ENCODE measurements around the gene GPRC5C. TPM values are rescaled to one million over a fixed set of nuclear protein-coding genes. Genes with fewer than 3 reads are reported as not detected.

The GPRC5C gene
- total and polyA plus RNA-seq, 9 of the 15 experiments (the other 6 are each of a cell fraction or from before 2014, with no cell fraction given): 0.28 to 9.0 (median 4.1) TPM

GRCh38 chr17:74453665-74454196 is 21.8 kb downstream of the GPRC5C start (continued):
- TF ChIP-seq ZNF639 (CRISPR knock-in tag; conservative IDR thresholded peaks at IDR 0.05 in 1 of 2, IDR thresholded peaks at IDR 0.05 in 1 of 2): 0 out of 4 replicates have a peak, but pooled peaks of 1 of the 2 experiments have one; percentile 65

GRCh38 chr17:74454197-74455024 is 22.5 kb downstream of the GPRC5C start:
- WGBS (ENCODE audit: insufficient coverage, low coverage, missing lambda C conversion rate): 15% methylated on average over 28 of the region's 40 CpGs
- no peaks in the 10 kb centered on the region for H3K9me1 ChIP-seq (ENCODE audit: control insufficient read depth, insufficient read depth, low read length)
- no peaks in the 10 kb centered on the region for H4K20me1 ChIP-seq (replicated peaks; ENCODE audit: control insufficient read depth, insufficient read depth, low read length)
- H3K4me1 ChIP-seq (replicated peaks in 1 of 2; ENCODE audit: control insufficient read depth in 2 of 2, insufficient read depth in 2 of 2, low read length in 2 of 2): peaks cover 15 to 22% of the 10 kb centered on the region in 2 experiments; a peak in 4 of 5 replicates
- peak overlapping the region; percentile 59 to 92; a peak in 3 of 4 replicates for H3K9ac ChIP-seq (ENCODE audit: insufficient read depth in 1 of 2, low read depth in 2 of 2, low read length in 2 of 2)
- H3K27me3 ChIP-seq (ENCODE audit: control insufficient read depth in 2 of 2, insufficient read depth in 2 of 2, low read length in 2 of 2): peaks cover 0 to 33% of the 10 kb centered on the region in 2 experiments; a peak in 3 of 5 replicates
- CTCF ChIA-PET (ENCODE audit: low intra/inter-chr PET ratio): interaction anchor here (1.4 to 1.5 kb wide), 2 partner anchors 17 to 74 kb away, joined by 3 to 4 read pairs; no protein-coding TSS in a partner anchor
- intact Hi-C loops (cut with micrococcal nuclease) (no loop called here), in situ Hi-C loops (cut with MboI) (no loop called here)
- POLR2A ChIA-PET: no interaction called here
- H3K4me2 ChIP-seq (ENCODE audit: insufficient read depth, low read length): peak overlapping the region; percentile 64
- no peaks in the 10 kb centered on the region for H3K79me2 ChIP-seq (ENCODE audit: control insufficient read depth, insufficient read depth, low read length)
- FAIRE-seq (peak; percentile 84), ATAC-seq (peak; percentile 99), DNase-seq (ENCODE audit: extremely low read depth in 1 of 4, low spot score in 3 of 4) (peak in 1 of 4 experiments; percentile 91)
- no TSS peak for BruUV-seq (replicated peaks)
- no peaks in the 10 kb centered on the region for H3K36me3 ChIP-seq (ENCODE audit: control insufficient read depth, insufficient read depth, low read length)
- H3K9me3 ChIP-seq (replicated peaks; ENCODE audit: control insufficient read depth, insufficient read depth, low read depth, low read length): no peaks in the 10 kb centered on the region
- peak overlapping the region; percentile 53; the same call in 2 of the 3 replicates for H3K27ac ChIP-seq (ENCODE audit: extremely low read depth, low read depth, low read length)
- peak overlapping the region; percentile 32 for H3K4me3 ChIP-seq
- H2AFZ ChIP-seq (ENCODE audit: low read depth, low read length): peak overlapping the region; percentile 86
- TF ChIP-seq MBD1 (CRISPR knock-in tag; IDR thresholded peaks at IDR 0.05) (no peak), EP400 (IDR thresholded peaks at IDR 0.05) (no peak), SFPQ (IDR thresholded peaks at IDR 0.05; ENCODE audit: low read depth, low read length) (no peak), RFX7 (CRISPR knock-in tag; IDR thresholded peaks at IDR 0.05) (no peak), BACH1 (tag; IDR thresholded peaks at IDR 0.05) (no peak), ZNF263 (CRISPR knock-in tag; IDR thresholded peaks at IDR 0.05; ENCODE audit: borderline replicate concordance) (no peak), ZNF24 (IDR thresholded peaks at IDR 0.05) (no peak), HEY1 (CRISPR knock-in tag; IDR thresholded peaks at IDR 0.05; ENCODE audit: borderline replicate concordance) (no peak), HDAC1 (IDR thresholded peaks at IDR 0.05) (no peak; a peak in 1 of 4 replicates), NR2C1 (IDR thresholded peaks at IDR 0.05) (no peak), NR2C1 (tag; IDR thresholded peaks at IDR 0.05) (no peak), GABPA (tag; conservative IDR thresholded peaks at IDR 0.05; ENCODE audit: low read depth) (no peak), BRF1 (IDR thresholded peaks at IDR 0.05; ENCODE audit: borderline replicate concordance, extremely low read depth, insufficient read length) (no peak)
